Measurements from ENCODE around the gene SH3BP2. TPM values are rescaled to one million over a fixed set of nuclear protein-coding genes. Genes with fewer than 3 reads are reported as not detected.
A peak's percentile ranks its signal among the peaks of the same experiment; 100 is the strongest.

Gene SH3BP2
- total and polyA plus RNA-seq, 7 experiments from 2014 or later = 5.9 to 269 (median 23.1) TPM

- peak overlapping the region in 1 of 10 donors; percentile 77 for H3K4me3 Mint-ChIP-seq
- H3K36me3 ChIP-seq (ENCODE audit: control insufficient read depth in 2 of 3, insufficient read depth in 3 of 3, low read length in 3 of 3) = peaks cover 6 to 61% (median 30%) of the 10 kb centered on the region in 3 experiments
- H3K27me3 Mint-ChIP-seq = no peaks in the 10 kb centered on the region
- H3K27ac ChIP-seq (ENCODE audit: low read depth, low read length) = peak overlapping the region; percentile 53
- peak overlapping the region; percentile 20 for H3K4me3 ChIP-seq (ENCODE audit: low read length)
- no peaks in the 10 kb centered on the region for H3K9me3 Mint-ChIP-seq
- peaks cover 0 to 24% of the 10 kb centered on the region in 2 donors for H3K4me1 ChIP-seq (ENCODE audit: control insufficient read depth in 2 of 2, insufficient read depth in 2 of 2, low read length in 2 of 2)
- DNase-seq = no peak
- peak overlapping the region; percentile 30 to 93 (median 78) for H3K27ac Mint-ChIP-seq
- no peaks in the 10 kb centered on the region for H3K9me3 ChIP-seq (ENCODE audit: control insufficient read depth in 2 of 3, low read length in 3 of 3)
- CTCF ChIA-PET = no interaction called here
- intact Hi-C loops (cut with micrococcal nuclease) = loop anchor here in 1 of 2 donors (1.0 to 2.0 kb wide), 4 partner anchors 9 to 300 kb away; partner anchors contain the start of gene TNIP2
- no peak for ATAC-seq
- POLR2A ChIA-PET = interaction anchor here (0.6 to 1.0 kb wide), 2 partner anchors 9 kb away, joined by 3 read pairs; no protein-coding TSS in a partner anchor
- peaks cover 4 to 33% (median 16%) of the 10 kb centered on the region in 5 donors for H3K36me3 Mint-ChIP-seq
- H3K4me1 Mint-ChIP-seq = peaks cover 5 to 52% (median 17%) of the 10 kb centered on the region in 7 donors
- no peaks in the 10 kb centered on the region for H3K27me3 ChIP-seq (ENCODE audit: control insufficient read depth in 2 of 2, insufficient read depth in 2 of 2, low read length in 2 of 2)
Measured at GRCh38 chr4:2746891-2747695, 45.8 kb upstream of the SH3BP2 start.

- Histone ChIP-seq H3K36me3 (ENCODE audit: control insufficient read depth in 2 of 3, insufficient read depth in 3 of 3, low read length in 3 of 3) (peaks cover 2 to 31% (median 8%) of the 10 kb centered on the region in 3 experiments), H3K27ac (ENCODE audit: low read depth, low read length) (no peak overlapping the region), H3K4me3 (ENCODE audit: low read length) (no peak overlapping the region), H3K27me3 (ENCODE audit: control insufficient read depth in 2 of 2, insufficient read depth in 2 of 2, low read length in 2 of 2) (no peaks in the 10 kb centered on the region), H3K9me3 (ENCODE audit: control insufficient read depth in 2 of 3, low read length in 3 of 3) (no peaks in the 10 kb centered on the region), H3K4me1 (ENCODE audit: control insufficient read depth in 2 of 2, insufficient read depth in 2 of 2, low read length in 2 of 2) (peaks cover 9 to 26% of the 10 kb centered on the region in 2 donors)
- ATAC-seq = no peak
- peak overlapping the region in 1 of 9 donors; percentile 36 for H3K27ac Mint-ChIP-seq
- intact Hi-C loops (cut with micrococcal nuclease) = no loop called here
- H3K36me3 Mint-ChIP-seq = peaks cover 4 to 30% (median 5%) of the 10 kb centered on the region in 5 donors
- no peak for DNase-seq
- no peaks in the 10 kb centered on the region for H3K9me3 Mint-ChIP-seq
- no peak overlapping the region for H3K4me3 Mint-ChIP-seq
- no peaks in the 10 kb centered on the region for H3K27me3 Mint-ChIP-seq
- ChIA-PET POLR2A (interaction anchor here (1.6 kb wide), 1 partner anchor 184 kb away, joined by 5 read pairs; no protein-coding TSS in a partner anchor), CTCF (no interaction called here)
- H3K4me1 Mint-ChIP-seq = peaks cover 30 to 55% (median 31%) of the 10 kb centered on the region in 7 donors
Measured at GRCh38 chr4:2750719-2751605, 41.9 kb upstream of the SH3BP2 start.

- Histone ChIP-seq H3K9me3 (ENCODE audit: control insufficient read depth in 2 of 3, low read length in 3 of 3) (no peaks in the 10 kb centered on the region), H3K4me1 (ENCODE audit: control insufficient read depth in 2 of 2, insufficient read depth in 2 of 2, low read length in 2 of 2) (peaks cover 9 to 12% of the 10 kb centered on the region in 2 donors), H3K27ac (ENCODE audit: low read depth, low read length) (no peak overlapping the region), H3K27me3 (ENCODE audit: control insufficient read depth in 2 of 2, insufficient read depth in 2 of 2, low read length in 2 of 2) (no peaks in the 10 kb centered on the region), H3K4me3 (ENCODE audit: low read length) (no peak overlapping the region), H3K36me3 (ENCODE audit: control insufficient read depth in 2 of 3, insufficient read depth in 3 of 3, low read length in 3 of 3) (peaks cover 0 to 9% (median 0%) of the 10 kb centered on the region in 3 experiments)
- H3K27ac Mint-ChIP-seq = peak overlapping the region in 6 of 9 donors; percentile 22 to 88 (median 58)
- peaks cover 0 to 12% (median 0%) of the 10 kb centered on the region in 5 donors for H3K36me3 Mint-ChIP-seq
- peak overlapping the region in 4 of 10 donors; percentile 41 to 70 (median 53) for H3K4me3 Mint-ChIP-seq
- H3K9me3 Mint-ChIP-seq = no peaks in the 10 kb centered on the region
- ChIA-PET POLR2A (no interaction called here), CTCF (no interaction called here)
- H3K27me3 Mint-ChIP-seq = no peaks in the 10 kb centered on the region
- H3K4me1 Mint-ChIP-seq = peaks cover 20 to 37% (median 26%) of the 10 kb centered on the region in 7 donors
- DNase-seq = no peak
- no peak for ATAC-seq
- intact Hi-C loops (cut with micrococcal nuclease) = no loop called here
Measured at GRCh38 chr4:2753436-2753835, 39.4 kb upstream of the SH3BP2 start.

GRCh38 chr4:2754848-2755819 lies 37.8 kb upstream of the SH3BP2 start:
- Mint-ChIP-seq H3K4me3 (peak overlapping the region; percentile 74 to 93 (median 87)), H3K36me3 (peaks cover 0 to 12% (median 0%) of the 10 kb centered on the region in 5 donors), H3K9me3 (no peaks in the 10 kb centered on the region), H3K4me1 (peaks cover 21 to 32% (median 26%) of the 10 kb centered on the region in 7 donors), H3K27ac (peak overlapping the region; percentile 33 to 94 (median 86)), H3K27me3 (no peaks in the 10 kb centered on the region)
- H3K27ac ChIP-seq (ENCODE audit: low read depth, low read length) = peak overlapping the region; percentile 91
- H3K9me3 ChIP-seq (ENCODE audit: control insufficient read depth in 2 of 3, low read length in 3 of 3) = no peaks in the 10 kb centered on the region
- no peaks in the 10 kb centered on the region for H3K27me3 ChIP-seq (ENCODE audit: control insufficient read depth in 2 of 2, insufficient read depth in 2 of 2, low read length in 2 of 2)
- DNase-seq = peak in 1 of 9 donors; percentile 17
- H3K4me1 ChIP-seq (ENCODE audit: control insufficient read depth in 2 of 2, insufficient read depth in 2 of 2, low read length in 2 of 2) = peaks cover 9 to 12% of the 10 kb centered on the region in 2 donors
- ATAC-seq = no peak
- ChIA-PET POLR2A (interaction anchor here (0.6 to 1.2 kb wide), 2 partner anchors 8 to 57 kb away, joined by 3 read pairs; no protein-coding TSS in a partner anchor), CTCF (interaction anchor here (0.6 kb wide), 2 partner anchors 81 to 84 kb away, joined by 3 read pairs; no protein-coding TSS in a partner anchor)
- intact Hi-C loops (cut with micrococcal nuclease) = no loop called here
- H3K4me3 ChIP-seq (ENCODE audit: low read length) = peak overlapping the region; percentile 64
- H3K36me3 ChIP-seq (ENCODE audit: control insufficient read depth in 2 of 3, insufficient read depth in 3 of 3, low read length in 3 of 3) = peaks cover 0 to 9% (median 0%) of the 10 kb centered on the region in 3 experiments

GRCh38 chr4:2755821-2756690 lies 36.8 kb upstream of the SH3BP2 start, which contains the start of gene TNIP2:
Gene TNIP2 (minus strand): TSS chr4:2756336. CDS start chr4:2756289, 47 bp downstream.
- H3K4me1 Mint-ChIP-seq = peaks cover 22 to 29% (median 26%) of the 10 kb centered on the region in 7 donors
- CTCF ChIA-PET = interaction anchor here (0.6 kb wide), 2 partner anchors 80 to 83 kb away, joined by 3 read pairs; no protein-coding TSS in a partner anchor
- intact Hi-C loops (cut with micrococcal nuclease) = loop anchor here (1.0 to 2.0 kb wide), 11 partner anchors 10 to 514 kb away; partner anchors contain the start of genes ADD1 (in 2 of the 2), FAM193A (in 2 of the 2), HAUS3 (in 2 of the 2) and POLN (in 2 of the 2)
- H3K27me3 Mint-ChIP-seq = no peaks in the 10 kb centered on the region
- H3K36me3 Mint-ChIP-seq = peaks cover 0 to 11% (median 0%) of the 10 kb centered on the region in 5 donors
- Histone ChIP-seq H3K9me3 (ENCODE audit: control insufficient read depth in 2 of 3, low read length in 3 of 3) (no peaks in the 10 kb centered on the region), H3K4me3 (ENCODE audit: low read length) (peak within 1 kb of the TSS; percentile 64), H3K4me1 (ENCODE audit: control insufficient read depth in 2 of 2, insufficient read depth in 2 of 2, low read length in 2 of 2) (peaks cover 9 to 12% of the 10 kb centered on the region in 2 donors), H3K36me3 (ENCODE audit: control insufficient read depth in 2 of 3, insufficient read depth in 3 of 3, low read length in 3 of 3) (peaks cover 0 to 9% (median 0%) of the 10 kb centered on the region in 3 experiments), H3K27me3 (ENCODE audit: control insufficient read depth in 2 of 2, insufficient read depth in 2 of 2, low read length in 2 of 2) (no peaks in the 10 kb centered on the region), H3K27ac (ENCODE audit: low read depth, low read length) (peak within 1 kb of the TSS; percentile 91)
- POLR2A ChIA-PET = interaction anchor here (0.6 to 1.2 kb wide), 2 partner anchors 9 to 56 kb away, joined by 3 read pairs; no protein-coding TSS in a partner anchor
- H3K4me3 Mint-ChIP-seq = peak within 1 kb of the TSS; percentile 75 to 93 (median 87)
- DNase-seq (peak; percentile 65 to 85 (median 74)), ATAC-seq (peak; percentile 90)
- H3K27ac Mint-ChIP-seq = peak within 1 kb of the TSS; percentile 54 to 94 (median 86)
- H3K9me3 Mint-ChIP-seq = no peaks in the 10 kb centered on the region

Data from naive thymus-derived CD4-positive, alpha-beta T cell (primary cell).